ENCODE measurements around the gene SEMA3B.

Gene SEMA3B

GRCh38 chr3:50251220-50251619, 17.7 kb upstream of the SEMA3B start:
- peak; percentile 48 for ATAC-seq
- TF ChIP-seq CSRNP3 (CRISPR knock-in tag; IDR thresholded peaks at IDR 0.05), result no peak
- TF ChIP-seq PPARA (CRISPR knock-in tag; IDR thresholded peaks at IDR 0.05; ENCODE audit: borderline replicate concordance), result no peak
- no peak for TF ChIP-seq CREB5 (CRISPR knock-in tag; IDR thresholded peaks at IDR 0.05; ENCODE audit: low read depth)
- no peak for TF ChIP-seq TCF4 (CRISPR knock-in tag; IDR thresholded peaks at IDR 0.05; ENCODE audit: borderline replicate concordance)
- TF ChIP-seq ARNTL (CRISPR knock-in tag; IDR thresholded peaks at IDR 0.05; ENCODE audit: borderline replicate concordance, low read depth), result no peak
- TF ChIP-seq GLIS3 (CRISPR knock-in tag; IDR thresholded peaks at IDR 0.05), result no peak
- no peak for TF ChIP-seq TOX (CRISPR knock-in tag; IDR thresholded peaks at IDR 0.05; ENCODE audit: borderline replicate concordance)
- no peak for TF ChIP-seq ZC3H10 (CRISPR knock-in tag; IDR thresholded peaks at IDR 0.05)
- no peak for TF ChIP-seq BACH2 (CRISPR knock-in tag; IDR thresholded peaks at IDR 0.05; ENCODE audit: borderline replicate concordance)
- no peak for TF ChIP-seq ESRRG (CRISPR knock-in tag; IDR thresholded peaks at IDR 0.05)
- TF ChIP-seq ZFP30 (CRISPR knock-in tag; IDR thresholded peaks at IDR 0.05), result no peak

GRCh38 chr3:50254577-50255250, 14.2 kb upstream of the SEMA3B start:
- no peak for ATAC-seq
- TF ChIP-seq ZFP30 (CRISPR knock-in tag; IDR thresholded peaks at IDR 0.05) (no peak), ZNF70 (CRISPR knock-in tag; IDR thresholded peaks at IDR 0.05) (no peak), ISL1 (CRISPR knock-in tag; IDR thresholded peaks at IDR 0.05) (no peak), CSRNP3 (CRISPR knock-in tag; IDR thresholded peaks at IDR 0.05) (no peak), ZFP3 (CRISPR knock-in tag; IDR thresholded peaks at IDR 0.05) (no peak), PATZ1 (CRISPR knock-in tag; IDR thresholded peaks at IDR 0.05; ENCODE audit: borderline replicate concordance) (no peak), ZNF8 (CRISPR knock-in tag; IDR thresholded peaks at IDR 0.05) (no peak), ZC3H10 (CRISPR knock-in tag; IDR thresholded peaks at IDR 0.05) (no peak), TSHZ2 (CRISPR knock-in tag; IDR thresholded peaks at IDR 0.05) (no peak), CREB5 (CRISPR knock-in tag; IDR thresholded peaks at IDR 0.05; ENCODE audit: low read depth) (no peak), OSR1 (CRISPR knock-in tag; IDR thresholded peaks at IDR 0.05) (no peak)

- TF ChIP-seq PATZ1 (CRISPR knock-in tag; IDR thresholded peaks at IDR 0.05; ENCODE audit: borderline replicate concordance), result no peak
- no peak for TF ChIP-seq SNAI2 (CRISPR knock-in tag; IDR thresholded peaks at IDR 0.05)
- no peak for TF ChIP-seq ZNF565 (CRISPR knock-in tag; conservative IDR thresholded peaks at IDR 0.05; ENCODE audit: low read depth)
- no peak for TF ChIP-seq CREB5 (CRISPR knock-in tag; IDR thresholded peaks at IDR 0.05; ENCODE audit: low read depth)
- TF ChIP-seq PPARA (CRISPR knock-in tag; IDR thresholded peaks at IDR 0.05; ENCODE audit: borderline replicate concordance), result no peak
- no peak for TF ChIP-seq ESRRG (CRISPR knock-in tag; IDR thresholded peaks at IDR 0.05)
- no peak for ATAC-seq
These were observed 13.7 kb upstream of the SEMA3B start for GRCh38 chr3:50255251-50255615.
